SK-N-SH (cell line): ENCODE results near the gene TMEM117.

Experiments
- CHD2 ChIP-seq: fragments of 150-350 bp; IDR thresholded peaks from 2 replicates; pipeline ENCODE4 v1.6.1; 2018; ENCODE audit warnings: low read length; ENCODE audit not compliant: partially characterized antibody
- ZBTB33 ChIP-seq: IDR thresholded peaks from 2 replicates; pipeline ENCODE4 v1.4.0; 2012; ENCODE audit warnings: low read depth, borderline replicate concordance

GRCh38 chr12:43964961-43965360, 129.1 kb downstream of the TMEM117 start:
- TF ChIP-seq CHD2 (no peak), ZBTB33 (no peak)
